Heart right ventricle (tissue), 16 donors: ENCODE results near the gene SSNA1. TPM values are rescaled to one million over a fixed set of nuclear protein-coding genes. Genes with fewer than 3 reads are reported as not detected.

Experiments used
- ATAC-seq, 8 donors: fragments of 200-7000 bp; cut with Tn5 transposase; one replicate each; pipeline ENCODE4 v1.9.1; 2020; ENCODE audit warnings: mild to moderate bottlenecking in 8 of 8, moderate library complexity in 8 of 8, moderate number of reproducible peaks in 1 of 8
- DNase-seq, 2 donors: peaks; one replicate each; pipeline ENCODE4 v3.0.0-alpha.2; 2020
- H3K27ac ChIP-seq, 10 donors: fragments of 200-600 bp; sonication (generic) in 2 of 10; one replicate each; pipeline versions ENCODE4 v1.5.0 to v1.8.0; 2020 to 2022; ENCODE audit warnings: mild to moderate bottlenecking in 3 of 10
- H3K27me3 ChIP-seq, 7 donors: fragments of 200-600 bp; one replicate each; pipeline ENCODE4 v1.8.0; 2021 to 2022; ENCODE audit warnings: mild to moderate bottlenecking in 2 of 7
- H3K36me3 ChIP-seq, 9 donors: fragments of 200-600 bp; sonication (generic) in 1 of 9; one replicate each; pipeline versions ENCODE4 v1.5.0 to v1.8.0; 2020 to 2022; ENCODE audit warnings: mild to moderate bottlenecking in 2 of 9
- H3K4me1 ChIP-seq, 9 donors: fragments of 200-600 bp; sonication (generic) in 1 of 9; one replicate each; pipeline versions ENCODE4 v1.5.0 to v1.8.0; 2020 to 2022; ENCODE audit warnings: mild to moderate bottlenecking in 4 of 9
- H3K4me3 ChIP-seq, 10 donors: fragments of 200-600 bp; sonication (generic) in 2 of 10; one replicate each; pipeline versions ENCODE4 v1.5.0 to v1.8.0; 2020 to 2022; ENCODE audit warnings: mild to moderate bottlenecking in 7 of 10, moderate library complexity in 2 of 10
- H3K9me3 ChIP-seq, 11 donors: fragments of 200-600 bp in 10 of 11; sonication (generic) in 2 of 11; one replicate each; pipeline versions ENCODE4 v1.5.0 to v1.8.0; 2013 to 2022; ENCODE audit warnings: mild to moderate bottlenecking in 2 of 11, control low read depth in 1 of 11, moderate library complexity in 1 of 11
- WGBS, 2 donors: extraction: QIAGEN DNeasy Blood & Tissue Kit; methylation state at CpG; one replicate each; pipeline ENCODE4 v1.1.7; 2013; ENCODE audit warnings: inconsistent platforms in 1 of 2; 5-methylcytosine and 5-hydroxymethylcytosine counted together
- intact Hi-C, 10 donors: fragments of 100-400 bp; cut with DNase I; formaldehyde crosslinking; loops; one replicate each; pipeline versions ENCODE4 v1.11.1 to v1.14.2; 2022
- polyA plus RNA-seq, 2 donors: library from polyadenylated mRNA; stranded (reverse); fragments of 200-250 nt; gene quantifications; one replicate each; pipeline ENCODE4 v1.2.3, GENCODE V29; 2013
- total RNA-seq, 10 donors: library from RNA; stranded (reverse); fragmentation: NEBNext Ultra II Directional in 3 of 10; extraction: Animal tissue kit (Norgen Biotek cat#: 25700) in 3 of 10; gene quantifications; one replicate each; pipeline versions ENCODE4 v1.2.1 to v1.2.4, GENCODE V29; 2021 to 2023
- TF ChIP-seq, protein P1 (sequence below), 9 donors: fragments of 200-600 bp; sonication (generic) in 2 of 9; IDR thresholded peaks; one replicate each; pipeline versions ENCODE4 v1.5.0 to v1.8.0; 2021 to 2022; ENCODE audit warnings: antibody characterized with exemption in 9 of 9, mild to moderate bottlenecking in 5 of 9, moderate library complexity in 1 of 9
- donor health status: Arrhythmogenic right ventricular cardiomyopathy.
- donor health status: ischemic (EF 13 %, LVEDD 7.1; RV severe dilation, severe dysfunction).
- donor health status: healthy with polysubstance abuse.
- donor health status: DM: no; HTN: yes; CAD: no.
- donor health status: DM: no; HTN: no; CAD: no.
- donor health status: ischemic (EF 25% LVEDD 6.9; RV normal size, moderate dysfunction).
- donor health status: ischemic (EF 25% LVEDD 5.7; RV mildly dilated, moderate dysfunction).
- donor health status: healthy.
- donor health status: DM: yes; HTN: yes; CAD: no.
- donor health status: Ischemic cardiomyopathy.
- donor health status: ischemic (EF 35%, LVEDD 5.7; RV mildly dilated, moderate dysfunction).
- donor health status: nonischemic (EF 11% LVEDD 7.7; RV severe dilation, severe dysfunction).
- donor health status: DM: yes; HTN: yes; CAD: no.
- donor health status: PGD.
- donor health status: ischemic (EF 29% LVEDD 5.4; RV normal size, mild dysfunction).
- donor health status: nonischemic (EF 23%, LVEDD 6.1; RV moderate dilation, normal function).

The SSNA1 gene
- total and polyA plus RNA-seq, 12 donors = 47.3 to 168 (median 57.6) TPM

DNA sequence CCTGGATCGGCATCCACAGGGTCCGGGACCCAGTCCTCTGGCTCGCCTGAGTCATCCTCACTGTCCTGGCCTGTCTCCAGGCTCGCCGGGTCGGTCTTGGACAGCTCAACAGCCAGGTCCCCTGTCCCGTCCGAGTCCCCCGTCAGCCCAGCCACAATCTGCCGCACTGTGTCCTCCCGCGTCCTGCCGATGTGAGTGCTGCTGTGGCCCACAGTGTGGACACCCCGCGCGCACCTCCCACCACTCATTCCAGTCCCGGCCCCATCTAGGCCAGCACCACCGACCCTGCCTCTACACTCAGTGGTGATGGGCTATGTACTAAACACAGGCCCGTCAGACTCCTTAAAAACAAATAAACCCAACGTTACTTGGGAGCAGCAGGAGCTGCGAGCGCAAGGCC, 6.8 kb upstream of the SSNA1 start:
- Histone ChIP-seq H3K36me3 (peaks cover 4 to 92% (median 49%) of the 10 kb centered on the region in 9 donors), H3K27ac (no peak overlapping the region), H3K27me3 (no peaks in the 10 kb centered on the region), H3K4me1 (peaks cover 4 to 18% (median 9%) of the 10 kb centered on the region in 9 donors), H3K9me3 (no peaks in the 10 kb centered on the region), H3K4me3 (no peak overlapping the region)
- ATAC-seq = no peak
- WGBS, 2 donors = 94 to 95% methylated on average over 22 of the region's 22 CpGs
- intact Hi-C loops = loop anchor here in 2 of 10 donors (10.0 kb wide), 1 partner anchor 47 kb away; the partner anchor contains the start of gene GRIN1 (in 2 of the 2)
- no peak for DNase-seq
- TF ChIP-seq, protein P1, sequence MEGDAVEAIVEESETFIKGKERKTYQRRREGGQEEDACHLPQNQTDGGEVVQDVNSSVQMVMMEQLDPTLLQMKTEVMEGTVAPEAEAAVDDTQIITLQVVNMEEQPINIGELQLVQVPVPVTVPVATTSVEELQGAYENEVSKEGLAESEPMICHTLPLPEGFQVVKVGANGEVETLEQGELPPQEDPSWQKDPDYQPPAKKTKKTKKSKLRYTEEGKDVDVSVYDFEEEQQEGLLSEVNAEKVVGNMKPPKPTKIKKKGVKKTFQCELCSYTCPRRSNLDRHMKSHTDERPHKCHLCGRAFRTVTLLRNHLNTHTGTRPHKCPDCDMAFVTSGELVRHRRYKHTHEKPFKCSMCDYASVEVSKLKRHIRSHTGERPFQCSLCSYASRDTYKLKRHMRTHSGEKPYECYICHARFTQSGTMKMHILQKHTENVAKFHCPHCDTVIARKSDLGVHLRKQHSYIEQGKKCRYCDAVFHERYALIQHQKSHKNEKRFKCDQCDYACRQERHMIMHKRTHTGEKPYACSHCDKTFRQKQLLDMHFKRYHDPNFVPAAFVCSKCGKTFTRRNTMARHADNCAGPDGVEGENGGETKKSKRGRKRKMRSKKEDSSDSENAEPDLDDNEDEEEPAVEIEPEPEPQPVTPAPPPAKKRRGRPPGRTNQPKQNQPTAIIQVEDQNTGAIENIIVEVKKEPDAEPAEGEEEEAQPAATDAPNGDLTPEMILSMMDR (IDR thresholded peaks at IDR 0.05) = no peak

DNA sequence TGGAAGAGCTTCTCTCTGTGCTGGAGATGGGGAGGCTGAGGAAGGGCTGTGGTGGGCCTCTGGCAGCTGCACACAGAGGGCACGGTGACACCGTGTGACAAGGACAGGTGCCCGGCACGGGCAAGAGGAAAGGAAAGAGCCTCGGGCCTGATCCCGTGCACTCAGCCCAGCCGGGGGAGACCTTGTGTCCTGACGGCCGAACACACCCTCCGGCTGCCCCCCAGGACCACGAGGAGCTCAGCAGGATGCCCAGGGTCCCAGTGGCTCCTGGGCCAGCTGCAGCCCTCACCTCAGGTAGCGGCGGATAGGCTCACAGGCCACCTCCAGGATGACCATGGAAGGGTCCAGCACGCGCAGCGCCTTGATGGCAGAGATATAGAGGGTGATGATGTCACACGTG, 5.6 kb upstream of the SSNA1 start:
- ATAC-seq = no peak
- Histone ChIP-seq H3K27me3 (no peaks in the 10 kb centered on the region), H3K9me3 (no peaks in the 10 kb centered on the region), H3K4me1 (peaks cover 14 to 29% (median 21%) of the 10 kb centered on the region in 9 donors), H3K4me3 (no peak overlapping the region), H3K27ac (no peak overlapping the region), H3K36me3 (peaks cover 4 to 90% (median 49%) of the 10 kb centered on the region in 9 donors)
- 89 to 94% methylated on average over 12 to 17 of the region's 17 CpGs for WGBS, 2 donors
- no peak for DNase-seq
- intact Hi-C loops = loop anchor here in 2 of 10 donors (10.0 kb wide), 1 partner anchor 48 kb away; the partner anchor contains the start of gene GRIN1 (in 2 of the 2)
- TF ChIP-seq, protein P1 (IDR thresholded peaks at IDR 0.05) = no peak

DNA sequence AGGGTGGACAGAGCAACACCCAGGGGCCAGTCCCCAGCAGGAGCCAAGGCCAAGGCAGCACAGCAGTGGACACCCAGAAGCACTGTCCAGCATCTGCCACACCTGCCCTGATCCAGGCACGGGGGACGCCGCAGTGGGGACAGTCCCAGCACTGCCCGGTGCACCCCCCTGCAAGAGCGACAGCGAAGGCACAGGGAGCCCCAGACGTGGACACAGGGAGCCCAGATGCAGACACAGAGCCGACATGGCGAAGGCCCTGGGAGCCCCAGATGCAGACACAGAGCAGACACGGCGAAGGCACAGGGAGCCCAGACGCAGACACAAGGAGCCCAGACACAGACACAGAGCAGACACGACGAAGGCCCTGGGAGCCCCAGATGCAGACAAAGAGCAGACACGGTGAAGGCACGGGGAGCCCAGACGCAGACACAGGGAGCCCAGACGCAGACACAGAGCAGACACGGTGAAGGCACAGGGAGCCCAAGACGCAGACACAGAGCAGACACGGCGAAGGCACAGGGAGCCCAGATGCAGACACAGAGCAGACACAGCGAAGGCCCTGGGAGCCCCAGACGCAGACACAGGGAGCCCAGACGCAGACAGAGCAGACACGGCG, 4.4 kb upstream of the SSNA1 start:
- peaks cover 15 to 31% (median 24%) of the 10 kb centered on the region in 9 donors for H3K4me1 ChIP-seq
- ATAC-seq (no peak), DNase-seq (no peak)
- no peak overlapping the region for H3K4me3 ChIP-seq
- H3K27me3 ChIP-seq = no peaks in the 10 kb centered on the region
- TF ChIP-seq, protein P1 (IDR thresholded peaks at IDR 0.05) = no peak
- peaks cover 4 to 78% (median 49%) of the 10 kb centered on the region in 9 donors for H3K36me3 ChIP-seq
- intact Hi-C loops = loop anchor here in 2 of 10 donors (10.0 kb wide), 1 partner anchor 49 kb away; the partner anchor contains the start of gene GRIN1 (in 2 of the 2)
- H3K27ac ChIP-seq = no peak overlapping the region
- no peaks in the 10 kb centered on the region for H3K9me3 ChIP-seq
- WGBS, 2 donors = 90 to 92% methylated on average over 27 of the region's 27 CpGs

DNA sequence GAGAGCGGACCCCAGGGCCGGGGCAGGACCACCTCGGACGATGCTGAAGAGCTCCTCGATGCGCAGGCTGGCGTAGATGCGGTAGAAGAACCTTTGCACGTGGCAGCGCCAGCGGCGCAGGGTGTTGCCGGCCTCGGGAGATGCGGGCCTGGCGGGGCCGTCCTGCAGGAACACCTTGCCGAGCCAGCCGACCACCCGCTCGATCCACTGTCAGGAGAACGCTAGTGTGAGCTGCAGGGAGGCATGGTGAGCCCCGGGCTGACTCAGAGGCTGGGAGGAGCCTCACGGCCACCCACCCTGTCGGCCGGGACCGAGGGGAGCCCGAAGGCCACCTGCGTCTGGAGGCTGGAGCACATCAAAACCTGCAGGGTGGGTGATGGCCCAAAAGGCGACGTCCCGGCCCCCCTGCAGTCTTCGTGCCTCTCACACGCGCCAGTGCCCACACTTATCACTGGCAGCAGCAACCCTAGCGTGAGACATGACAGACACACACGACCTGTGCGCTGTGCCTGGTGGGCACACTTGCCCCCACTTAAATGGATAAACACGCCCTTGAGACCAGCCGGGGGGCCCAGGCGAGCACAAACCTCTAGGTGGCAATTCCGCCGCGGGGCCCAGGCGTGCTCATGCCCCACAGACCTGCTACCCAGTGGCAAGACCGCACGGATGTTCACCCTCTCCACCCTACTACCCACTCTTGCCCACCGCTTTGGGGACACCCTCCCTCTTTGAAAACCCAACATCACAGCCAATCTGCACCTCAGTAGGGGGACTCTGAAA, 3.4 kb upstream of the SSNA1 start:
- ATAC-seq = no peak
- Histone ChIP-seq H3K4me3 (no peak overlapping the region), H3K4me1 (peaks cover 22 to 41% (median 34%) of the 10 kb centered on the region in 9 donors), H3K36me3 (peaks cover 4 to 73% (median 44%) of the 10 kb centered on the region in 9 donors), H3K27ac (no peak overlapping the region), H3K9me3 (no peaks in the 10 kb centered on the region), H3K27me3 (no peaks in the 10 kb centered on the region)
- 92 to 94% methylated on average over 48 of the region's 48 CpGs for WGBS, 2 donors
- DNase-seq = no peak
- intact Hi-C loops = loop anchor here in 5 of 10 donors (5.0 to 10.0 kb wide), 3 partner anchors 37 to 50 kb away; partner anchors contain the start of genes GRIN1 (in 2 of the 5), RNF208 (in 2 of the 5), CYSRT1 (in 1 of the 5) and RNF224 (in 1 of the 5)
- TF ChIP-seq, protein P1 (IDR thresholded peaks at IDR 0.05) = no peak
